OCI-LY3 (cell line): ENCODE results near the gene ZC3H7B.

ENCODE experiments used
- H2AFZ ChIP-seq: fragments of 200-600, 300-600 bp; shearing (Covaris generic); 2 replicates; pipeline ENCODE4 v1.6.0; 2014; ENCODE audit warnings: antibody characterized with exemption, low read depth, low read length
- H3K27ac ChIP-seq: fragments of 200-600, 300-600 bp; sonication (generic); 2 replicates; pipeline ENCODE4 v1.5.1; 2014; ENCODE audit warnings: mild to moderate bottlenecking, low read length, moderate library complexity, mixed read lengths
- H3K27me3 ChIP-seq: fragments of 200-600, 300-600 bp; sonication (generic); 2 replicates; pipeline ENCODE4 v1.6.1; 2014; ENCODE audit warnings: low read depth, low read length, mixed read lengths
- H3K36me3 ChIP-seq: fragments of 200-600, 300-600 bp; sonication (generic); replicated peaks from 2 replicates; pipeline ENCODE3; 2014; ENCODE audit warnings: low read depth, low read length, mixed read lengths
- H3K4me1 ChIP-seq: fragments of 300-600, 200-600 bp; sonication (generic); 2 replicates; pipeline ENCODE4 v1.6.1; 2014; ENCODE audit warnings: low read length, mixed read lengths
- H3K4me2 ChIP-seq: fragments of 200-600, 300-600 bp; sonication (generic); 2 replicates; pipeline ENCODE4 v1.6.1; 2014; ENCODE audit warnings: low read length, mixed read lengths
- H3K4me3 ChIP-seq: fragments of 300-600, 200-600 bp; sonication (generic); 2 replicates; pipeline ENCODE4 v1.5.1; 2014; ENCODE audit warnings: antibody characterized with exemption, mild to moderate bottlenecking, low read length, moderate library complexity
- H3K79me2 ChIP-seq: fragments of 300-600, 200-600 bp; shearing (Covaris generic); 2 replicates; pipeline ENCODE4 v1.6.1; 2014; ENCODE audit warnings: mild to moderate bottlenecking, low read length, mixed read lengths
- H3K9ac ChIP-seq: fragments of 300-600, 200-600 bp; shearing (Covaris generic); 2 replicates; pipeline ENCODE4 v1.6.0; 2014; ENCODE audit warnings: mild to moderate bottlenecking, low read length, moderate library complexity
- H3K9me3 ChIP-seq: fragments of 200-600, 300-600 bp; shearing (Covaris generic); 2 replicates; pipeline ENCODE4 v1.6.1; 2014; ENCODE audit warnings: low read length, mixed read lengths; ENCODE audit not compliant: insufficient read depth
- H4K20me1 ChIP-seq: fragments of 200-600, 300-600 bp; sonication (generic); 2 replicates; pipeline ENCODE4 v1.6.1; 2016; ENCODE audit warnings: low read length, mixed read lengths; ENCODE audit not compliant: insufficient read depth
- CTCF ChIP-seq: fragments of 200-600, 300-600 bp; sonication (generic); IDR thresholded peaks from 2 replicates; pipeline ENCODE4 v1.5.1; 2014; ENCODE audit warnings: antibody characterized with exemption, low read length, low read depth
- EZH2phosphoT487 ChIP-seq: fragments of 200-600 bp; shearing (Covaris generic); IDR thresholded peaks from 2 replicates; pipeline ENCODE4 v1.6.1; 2018; ENCODE audit warnings: antibody characterized with exemption, mixed run types, low read depth

ZC3H7B gene

GRCh38 chr22:41367039-41367679 is 65.8 kb downstream of the ZC3H7B start:
- Histone ChIP-seq H3K27ac (no peak overlapping the region), H3K79me2 (no peaks in the 10 kb centered on the region), H3K36me3 (no peaks in the 10 kb centered on the region), H3K9me3 (no peaks in the 10 kb centered on the region), H3K27me3 (0 out of 2 replicates have a peak, but pooled peaks cover 7% of the 10 kb centered on the region), H4K20me1 (no peaks in the 10 kb centered on the region), H3K4me3 (no peak overlapping the region), H3K4me1 (no peaks in the 10 kb centered on the region), H3K9ac (no peak overlapping the region), H3K4me2 (no peak overlapping the region), H2AFZ (no peak overlapping the region)
- TF ChIP-seq EZH2phosphoT487 (no peak), CTCF (no peak)

- Histone ChIP-seq H3K9me3 (no peaks in the 10 kb centered on the region), H3K27ac (no peak overlapping the region), H3K36me3 (no peaks in the 10 kb centered on the region), H3K4me1 (no peaks in the 10 kb centered on the region), H4K20me1 (no peaks in the 10 kb centered on the region), H3K9ac (no peak overlapping the region), H3K4me2 (no peak overlapping the region), H3K4me3 (no peak overlapping the region), H3K27me3 (0 out of 2 replicates have a peak, but pooled peaks cover 7% of the 10 kb centered on the region), H3K79me2 (no peaks in the 10 kb centered on the region), H2AFZ (no peak overlapping the region)
- no peak for TF ChIP-seq CTCF
- TF ChIP-seq EZH2phosphoT487 = no peak
These were observed 66.6 kb downstream of the ZC3H7B start for GRCh38 chr22:41367680-41368542.

- Histone ChIP-seq H3K79me2 (no peaks in the 10 kb centered on the region), H3K4me3 (no peak overlapping the region), H4K20me1 (no peaks in the 10 kb centered on the region), H3K9me3 (no peaks in the 10 kb centered on the region), H3K4me1 (no peaks in the 10 kb centered on the region), H3K27ac (no peak overlapping the region), H2AFZ (no peak overlapping the region), H3K4me2 (no peak overlapping the region), H3K27me3 (0 out of 2 replicates have a peak, but pooled peaks cover 7% of the 10 kb centered on the region), H3K36me3 (no peaks in the 10 kb centered on the region), H3K9ac (no peak overlapping the region)
- no peak for TF ChIP-seq EZH2phosphoT487
- TF ChIP-seq CTCF = no peak
These were observed 67.5 kb downstream of the ZC3H7B start for GRCh38 chr22:41368543-41369423.
